Measurements from ENCODE around the gene TH.

TH gene

GRCh38 chr11:2147391-2147790, 24.2 kb downstream of the TH start:
- DNase-seq (ENCODE audit: extremely low spot score, insufficient read length, low read depth): no peak
- no peak for FAIRE-seq

GRCh38 chr11:2146051-2146450, 25.6 kb downstream of the TH start:
- FAIRE-seq (no peak), DNase-seq (ENCODE audit: extremely low spot score, insufficient read length, low read depth) (no peak)

GRCh38 chr11:2144544-2145248, 26.9 kb downstream of the TH start:
- FAIRE-seq (no peak), DNase-seq (ENCODE audit: extremely low spot score, insufficient read length, low read depth) (no peak)

GRCh38 chr11:2143799-2144543, 27.6 kb downstream of the TH start:
- no peak for DNase-seq (ENCODE audit: extremely low spot score, insufficient read length, low read depth)
- FAIRE-seq: no peak

- DNase-seq (ENCODE audit: extremely low spot score, insufficient read length, low read depth) (no peak), FAIRE-seq (no peak)
These were observed 28.2 kb downstream of the TH start for GRCh38 chr11:2143477-2143798.

GRCh38 chr11:2142762-2143202, 28.8 kb downstream of the TH start:
- FAIRE-seq: peak; percentile 60
- DNase-seq (ENCODE audit: extremely low spot score, insufficient read length, low read depth): no peak

- no peak for FAIRE-seq
- DNase-seq (ENCODE audit: extremely low spot score, insufficient read length, low read depth): no peak
These were observed 29.3 kb downstream of the TH start for GRCh38 chr11:2142300-2142759.

GRCh38 chr11:2140411-2141400, 30.9 kb downstream of the TH start:
- no peak for DNase-seq (ENCODE audit: extremely low spot score, insufficient read length, low read depth)
- no peak for FAIRE-seq

GRCh38 chr11:2139621-2140337, 31.8 kb downstream of the TH start:
- DNase-seq (ENCODE audit: extremely low spot score, insufficient read length, low read depth): no peak
- no peak for FAIRE-seq

GRCh38 chr11:2139123-2139521, 32.5 kb downstream of the TH start, which contains the start of gene IGF2:
TSS of gene IGF2 (minus strand) at chr11:2139389. CDS start at chr11:2135523, 3,866 bp downstream.
- FAIRE-seq (no peak), DNase-seq (ENCODE audit: extremely low spot score, insufficient read length, low read depth) (no peak)

- FAIRE-seq (no peak), DNase-seq (ENCODE audit: extremely low spot score, insufficient read length, low read depth) (no peak)
These were observed 33.0 kb downstream of the TH start for GRCh38 chr11:2138431-2139122.

GRCh38 chr11:2138068-2138430, 33.6 kb downstream of the TH start:
- DNase-seq (ENCODE audit: extremely low spot score, insufficient read length, low read depth) (no peak), FAIRE-seq (no peak)

- DNase-seq (ENCODE audit: extremely low spot score, insufficient read length, low read depth) (no peak), FAIRE-seq (no peak)
These were observed 34.2 kb downstream of the TH start for GRCh38 chr11:2137202-2138067.

GRCh38 chr11:2136952-2137201, 34.7 kb downstream of the TH start:
- no peak for DNase-seq (ENCODE audit: extremely low spot score, insufficient read length, low read depth)
- FAIRE-seq: no peak

- no peak for DNase-seq (ENCODE audit: extremely low spot score, insufficient read length, low read depth)
- no peak for FAIRE-seq
These were observed 35.2 kb downstream of the TH start for GRCh38 chr11:2136209-2136951.

GRCh38 chr11:2135648-2136201, 35.9 kb downstream of the TH start:
- DNase-seq (ENCODE audit: extremely low spot score, insufficient read length, low read depth) (no peak), FAIRE-seq (no peak)

GRCh38 chr11:2135018-2135569, 36.5 kb downstream of the TH start:
- DNase-seq (ENCODE audit: extremely low spot score, insufficient read length, low read depth) (no peak), FAIRE-seq (no peak)

All from GM18507 (cell line).